Heart right ventricle (tissue), 16 donors: Measurements from ENCODE around the gene CDR2. TPM values are rescaled to one million over a fixed set of nuclear protein-coding genes. Genes with fewer than 3 reads are reported as not detected.

Source experiments
- ATAC-seq, 8 donors: fragments of 200-7000 bp; cut with Tn5 transposase; one replicate each; pipeline ENCODE4 v1.9.1; 2020; ENCODE audit warnings: mild to moderate bottlenecking in 8 of 8, moderate library complexity in 8 of 8, moderate number of reproducible peaks in 1 of 8
- DNase-seq, 2 donors: peaks; one replicate each; pipeline ENCODE4 v3.0.0-alpha.2; 2020
- H3K27ac ChIP-seq, 10 donors: fragments of 200-600 bp; sonication (generic) in 2 of 10; one replicate each; pipeline versions ENCODE4 v1.5.0 to v1.8.0; 2020 to 2022; ENCODE audit warnings: mild to moderate bottlenecking in 3 of 10
- H3K27me3 ChIP-seq, 7 donors: fragments of 200-600 bp; one replicate each; pipeline ENCODE4 v1.8.0; 2021 to 2022; ENCODE audit warnings: mild to moderate bottlenecking in 2 of 7
- H3K36me3 ChIP-seq, 9 donors: fragments of 200-600 bp; sonication (generic) in 1 of 9; one replicate each; pipeline versions ENCODE4 v1.5.0 to v1.8.0; 2020 to 2022; ENCODE audit warnings: mild to moderate bottlenecking in 2 of 9
- H3K4me1 ChIP-seq, 9 donors: fragments of 200-600 bp; sonication (generic) in 1 of 9; one replicate each; pipeline versions ENCODE4 v1.5.0 to v1.8.0; 2020 to 2022; ENCODE audit warnings: mild to moderate bottlenecking in 4 of 9
- H3K4me3 ChIP-seq, 10 donors: fragments of 200-600 bp; sonication (generic) in 2 of 10; one replicate each; pipeline versions ENCODE4 v1.5.0 to v1.8.0; 2020 to 2022; ENCODE audit warnings: mild to moderate bottlenecking in 7 of 10, moderate library complexity in 2 of 10
- H3K9me3 ChIP-seq, 11 donors: fragments of 200-600 bp in 10 of 11; sonication (generic) in 2 of 11; one replicate each; pipeline versions ENCODE4 v1.5.0 to v1.8.0; 2013 to 2022; ENCODE audit warnings: mild to moderate bottlenecking in 2 of 11, control low read depth in 1 of 11, moderate library complexity in 1 of 11
- CTCF ChIP-seq, 9 donors: fragments of 200-600 bp; sonication (generic) in 2 of 9; IDR thresholded peaks; one replicate each; pipeline versions ENCODE4 v1.5.0 to v1.8.0; 2021 to 2022; ENCODE audit warnings: antibody characterized with exemption in 9 of 9, mild to moderate bottlenecking in 5 of 9, moderate library complexity in 1 of 9
- WGBS, 2 donors: extraction: QIAGEN DNeasy Blood & Tissue Kit; methylation state at CpG; one replicate each; pipeline ENCODE4 v1.1.7; 2013; ENCODE audit warnings: inconsistent platforms in 1 of 2; 5-methylcytosine and 5-hydroxymethylcytosine counted together
- intact Hi-C, 10 donors: fragments of 100-400 bp; cut with DNase I; formaldehyde crosslinking; loops; one replicate each; pipeline versions ENCODE4 v1.11.1 to v1.14.2; 2022
- polyA plus RNA-seq, 2 donors: library from polyadenylated mRNA; stranded (reverse); fragments of 200-250 nt; gene quantifications; one replicate each; pipeline ENCODE4 v1.2.3, GENCODE V29; 2013
- total RNA-seq, 10 donors: library from RNA; stranded (reverse); fragmentation: NEBNext Ultra II Directional in 3 of 10; extraction: Animal tissue kit (Norgen Biotek cat#: 25700) in 3 of 10; gene quantifications; one replicate each; pipeline versions ENCODE4 v1.2.1 to v1.2.4, GENCODE V29; 2021 to 2023
- donor health status: Arrhythmogenic right ventricular cardiomyopathy.
- donor health status: ischemic (EF 13 %, LVEDD 7.1; RV severe dilation, severe dysfunction).
- donor health status: healthy with polysubstance abuse.
- donor health status: DM: no; HTN: yes; CAD: no.
- donor health status: DM: no; HTN: no; CAD: no.
- donor health status: ischemic (EF 25% LVEDD 6.9; RV normal size, moderate dysfunction).
- donor health status: ischemic (EF 25% LVEDD 5.7; RV mildly dilated, moderate dysfunction).
- donor health status: healthy.
- donor health status: DM: yes; HTN: yes; CAD: no.
- donor health status: Ischemic cardiomyopathy.
- donor health status: ischemic (EF 35%, LVEDD 5.7; RV mildly dilated, moderate dysfunction).
- donor health status: nonischemic (EF 11% LVEDD 7.7; RV severe dilation, severe dysfunction).
- donor health status: DM: yes; HTN: yes; CAD: no.
- donor health status: PGD.
- donor health status: ischemic (EF 29% LVEDD 5.4; RV normal size, mild dysfunction).
- donor health status: nonischemic (EF 23%, LVEDD 6.1; RV moderate dilation, normal function).

CDR2 gene
- total and polyA plus RNA-seq, 12 donors, result 4.2 to 8.4 (median 6.9) TPM

- WGBS, 2 donors, result 0 to 1% methylated on average over 73 to 76 of the region's 76 CpGs
- peak; percentile 95 to 97 (median 97) for ATAC-seq
- H3K4me3 ChIP-seq, result peak within 1 kb of the TSS; percentile 58 to 99 (median 87)
- H3K9me3 ChIP-seq, result no peaks in the 10 kb centered on the region
- peaks cover 0 to 35% (median 23%) of the 10 kb centered on the region in 9 donors for H3K4me1 ChIP-seq
- peak; percentile 99 to 100 for DNase-seq
- peak within 1 kb of the TSS; percentile 61 to 96 (median 92) for H3K27ac ChIP-seq
- intact Hi-C loops, result loop anchor here in 9 of 10 donors (1.0 to 10.0 kb wide), 13 partner anchors 90 to 344 kb away; partner anchors contain the start of genes EEF2K (in 4 of the 9), MOSMO (in 4 of the 9), PDZD9 (in 4 of the 9) and UQCRC2 (in 1 of the 9)
- peak; percentile 90 to 98 (median 96) for TF ChIP-seq CTCF (IDR thresholded peaks at IDR 0.05)
- no peaks in the 10 kb centered on the region for H3K27me3 ChIP-seq
- peaks cover 0 to 15% (median 0%) of the 10 kb centered on the region in 9 donors for H3K36me3 ChIP-seq
Measured at GRCh38 chr16:22297114-22297870, 77.1 kb downstream of the CDR2 start, which contains the start of gene POLR3E. Gene POLR3E, plus strand, starts transcription at chr16:22297409. Its CDS starts 5,560 bp downstream, at chr16:22302969.

- ATAC-seq, result no peak
- 4% methylated on average over 17 of the region's 17 CpGs for WGBS, 2 donors
- Histone ChIP-seq H3K4me3 (peak overlapping the region; percentile 46 to 99 (median 86)), H3K36me3 (peaks cover 0 to 9% (median 0%) of the 10 kb centered on the region in 9 donors), H3K27me3 (no peaks in the 10 kb centered on the region), H3K9me3 (no peaks in the 10 kb centered on the region), H3K27ac (peak overlapping the region in 4 of 10 donors; percentile 40 to 96 (median 72)), H3K4me1 (peaks cover 0 to 35% (median 23%) of the 10 kb centered on the region in 9 donors)
- no peak for TF ChIP-seq CTCF (IDR thresholded peaks at IDR 0.05)
- intact Hi-C loops, result loop anchor here in 9 of 10 donors (1.0 to 10.0 kb wide), 13 partner anchors 90 to 344 kb away; partner anchors contain the start of genes EEF2K (in 4 of the 9), MOSMO (in 4 of the 9), PDZD9 (in 4 of the 9) and UQCRC2 (in 1 of the 9)
- no peak for DNase-seq
Measured at GRCh38 chr16:22296225-22297113, 78.0 kb downstream of the CDR2 start.

Other genes with a start within 250 kb of the CDR2 start
- gene SDR42E2, start 212.1 kb downstream of the CDR2 start, total RNA-seq, result under 1 TPM in 1 of 10 donors, not detected in 9; 0.09 TPM
- gene SDR42E2, start 212.1 kb downstream of the CDR2 start, polyA plus RNA-seq, result under 1 TPM in 1 of 2 donors, not detected in 1; 0.15 TPM
- gene EEF2K, start 168.3 kb downstream of the CDR2 start, total RNA-seq, result 10 to 100 TPM; 17.2 to 38.9 (median 23.2) TPM
- gene EEF2K, start 168.3 kb downstream of the CDR2 start, polyA plus RNA-seq, result 10 to 100 TPM in 1 of 2 donors, 1 to 10 TPM in 1; 5.1 to 10.3 TPM
- 10 to 100 TPM; 27.8 to 40.7 (median 31.7) TPM for gene POLR3E, start 77.2 kb downstream of the CDR2 start, total RNA-seq
- 10 to 100 TPM; 22.3 to 23.8 TPM for gene POLR3E, start 77.2 kb downstream of the CDR2 start, polyA plus RNA-seq
- gene NPIPB5, start 136.3 kb upstream of the CDR2 start, total RNA-seq, result 10 to 100 TPM; 46.5 to 85.4 (median 60.9) TPM
- gene NPIPB5, start 136.3 kb upstream of the CDR2 start, polyA plus RNA-seq, result 100 to 1,000 TPM in 1 of 2 donors, 10 to 100 TPM in 1; 21.8 to 162 TPM